Measurements from ENCODE around the gene NLRP3. TPM values are rescaled to one million over a fixed set of nuclear protein-coding genes. Genes with fewer than 3 reads are reported as not detected.

The NLRP3 gene
- total and polyA plus RNA-seq, 2 of the 13 experiments (the other 11 are each of a cell fraction or from before 2014, with no cell fraction given): not detected

GRCh38 chr1:247468481-247469140, 52.6 kb downstream of the NLRP3 start:
- ATAC-seq (no peak), DNase-seq (ENCODE audit: low spot score) (no peak), FAIRE-seq (no peak)
- WGBS (ENCODE audit: low lambda C conversion rate): 12% methylated on average over 5 of the region's 5 CpGs
- CTCF ChIA-PET (ENCODE audit: low intra/inter-chr PET ratio, low total read pairs): no interaction called here
- H2AFZ ChIP-seq (ENCODE audit: low read length): no peak overlapping the region
- POLR2A ChIA-PET: no interaction called here
- no peaks in the 10 kb centered on the region for H4K20me1 ChIP-seq (ENCODE audit: insufficient read depth, low read length)
- no peak overlapping the region for H3K27ac ChIP-seq (ENCODE audit: extremely low read length, insufficient read depth, low read length)
- intact Hi-C loops (cut with micrococcal nuclease; ENCODE audit: unreplicated experiment): no loop called here
- no peak overlapping the region for H3K4me2 ChIP-seq (ENCODE audit: low read depth, low read length)
- TF ChIP-seq ZNF660 (CRISPR knock-in tag; IDR thresholded peaks at IDR 0.05; ENCODE audit: borderline replicate concordance, low read depth): no peak
- TF ChIP-seq ZBTB26 (CRISPR knock-in tag; IDR thresholded peaks at IDR 0.05; ENCODE audit: borderline replicate concordance): no peak
- no peak for TF ChIP-seq TOPORS (CRISPR knock-in tag; IDR thresholded peaks at IDR 0.05)
- no peak for TF ChIP-seq RELA (CRISPR knock-in tag; IDR thresholded peaks at IDR 0.05)
- TF ChIP-seq ZNF432 (CRISPR knock-in tag; IDR thresholded peaks at IDR 0.05; ENCODE audit: borderline replicate concordance): no peak
- TF ChIP-seq GMEB1 (CRISPR knock-in tag; IDR thresholded peaks at IDR 0.05; ENCODE audit: borderline replicate concordance): no peak
- TF ChIP-seq ESRRA (CRISPR knock-in tag; IDR thresholded peaks at IDR 0.05; ENCODE audit: low read depth): no peak
- no peak for TF ChIP-seq ZNF530 (CRISPR knock-in tag; IDR thresholded peaks at IDR 0.05; ENCODE audit: low read depth)
- H3K79me2 ChIP-seq (ENCODE audit: insufficient read depth, low read length): no peaks in the 10 kb centered on the region
- no TSS peak for BruUV-seq (replicated peaks)
- no peaks in the 10 kb centered on the region; the same call in 1 of the 2 replicates for H3K4me1 ChIP-seq (ENCODE audit: insufficient read depth, low read length)
- peaks cover 0 to 16% of the 10 kb centered on the region in 2 experiments; a peak in 1 of 5 replicates for H3K27me3 ChIP-seq (ENCODE audit: control insufficient read depth in 1 of 2, insufficient read depth in 2 of 2, low read length in 2 of 2)
- in situ Hi-C loops (cut with HindIII; ENCODE audit: extremely low pct_ligation_motif_present, low pct_unique_long_range_greater_than_20kb): no loop called here
- no peak overlapping the region for H3K4me3 ChIP-seq (replicated peaks in 1 of 3; ENCODE audit: insufficient read depth in 1 of 3, low read depth in 2 of 3, low read length in 3 of 3)
- no peaks in the 10 kb centered on the region for H3K9me3 ChIP-seq (ENCODE audit: low read length)
- H3K36me3 ChIP-seq (replicated peaks in 1 of 2; ENCODE audit: control insufficient read depth in 1 of 2, insufficient read depth in 2 of 2, low read length in 2 of 2): no peaks in the 10 kb centered on the region
- no peak overlapping the region for H3K9ac ChIP-seq (ENCODE audit: insufficient read depth, low read depth, low read length)

All from HepG2 (cell line).